GM04504 (cell line): ENCODE measurements around the gene TEX22.

Experiments used
- DNase-seq: peaks from one replicate; pipeline ENCODE4 v3.0.0-alpha.2; 2012; ENCODE audit warnings: low read depth

Gene TEX22

GRCh38 chr14:105420974-105421674 lies 22.8 kb downstream of the TEX22 start:
- DNase-seq = no peak

GRCh38 chr14:105421723-105422615 lies 23.6 kb downstream of the TEX22 start:
- no peak for DNase-seq

DNA sequence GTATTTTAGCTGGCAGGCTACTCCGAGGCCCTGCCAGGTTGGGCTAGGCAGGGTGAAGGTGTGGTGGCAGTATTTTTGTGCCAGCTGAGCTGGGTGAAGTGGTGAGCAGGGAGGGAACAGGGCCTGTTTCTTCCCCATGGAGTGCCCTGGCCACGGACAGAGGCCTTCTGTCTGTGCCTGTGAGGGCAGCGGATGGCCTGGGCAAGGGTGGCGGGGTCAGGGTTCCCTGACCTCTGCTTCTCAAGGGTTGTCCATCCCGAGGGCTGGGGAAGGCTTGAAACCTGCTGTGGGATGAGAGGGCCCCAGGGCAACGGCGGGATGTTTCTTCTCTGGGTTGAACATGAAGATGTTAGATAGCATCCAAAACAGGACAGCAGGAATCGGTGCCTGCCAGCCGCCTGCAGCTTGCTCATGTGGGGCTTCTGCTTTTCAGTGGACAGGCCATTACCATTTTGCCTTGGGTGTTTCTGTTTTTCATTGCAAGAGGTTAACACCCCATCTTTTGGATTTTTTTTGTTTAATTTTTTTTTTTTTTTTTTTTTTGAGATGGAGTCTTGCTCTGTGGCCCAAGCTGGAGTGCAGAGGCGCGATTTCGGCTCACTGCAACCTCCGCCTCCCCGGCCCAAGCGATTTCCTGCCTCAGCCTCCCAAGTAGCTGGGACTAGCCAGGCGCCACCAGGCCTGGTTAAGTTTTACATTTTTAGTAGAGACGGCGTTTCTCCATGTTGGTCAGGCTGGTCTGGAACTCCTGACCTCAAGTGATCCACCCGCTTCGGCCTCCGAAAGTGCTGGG lies 24.6 kb downstream of the TEX22 start:
- no peak for DNase-seq

DNA sequence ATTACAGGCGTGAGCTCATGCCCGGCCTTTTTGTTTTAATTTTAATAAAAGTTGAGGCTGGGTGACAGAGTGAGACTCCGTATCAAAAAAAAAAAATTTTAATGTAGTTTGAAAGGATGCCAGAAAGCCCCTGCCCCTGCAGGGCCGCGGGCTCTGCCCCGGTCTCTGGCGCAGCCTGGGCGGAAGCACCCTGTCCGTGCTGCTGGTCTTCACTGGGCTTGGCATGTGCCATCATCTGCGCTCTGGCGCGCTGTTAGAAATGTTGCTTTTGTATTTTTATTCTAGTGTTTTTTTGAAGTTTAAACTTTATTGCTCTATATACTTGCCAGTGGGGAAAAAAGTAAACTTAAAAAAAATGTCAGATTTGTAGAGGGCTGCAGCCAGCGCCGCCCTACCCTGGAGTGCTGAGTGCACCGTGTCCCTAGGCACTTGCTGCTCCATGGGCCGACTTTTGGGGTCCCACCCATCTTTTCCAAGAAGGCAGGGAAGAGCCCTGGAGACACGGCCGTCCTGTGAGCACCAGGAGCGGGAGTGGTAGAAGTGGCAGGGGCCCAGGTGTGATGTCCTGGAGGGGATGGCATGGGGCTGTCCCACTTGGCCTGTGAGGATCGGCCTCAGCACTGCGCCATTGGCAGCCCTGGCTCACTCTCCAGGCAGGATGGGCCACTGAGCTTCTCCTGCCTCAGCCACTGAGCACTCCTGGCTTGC lies 25.3 kb downstream of the TEX22 start:
- DNase-seq = no peak

DNA sequence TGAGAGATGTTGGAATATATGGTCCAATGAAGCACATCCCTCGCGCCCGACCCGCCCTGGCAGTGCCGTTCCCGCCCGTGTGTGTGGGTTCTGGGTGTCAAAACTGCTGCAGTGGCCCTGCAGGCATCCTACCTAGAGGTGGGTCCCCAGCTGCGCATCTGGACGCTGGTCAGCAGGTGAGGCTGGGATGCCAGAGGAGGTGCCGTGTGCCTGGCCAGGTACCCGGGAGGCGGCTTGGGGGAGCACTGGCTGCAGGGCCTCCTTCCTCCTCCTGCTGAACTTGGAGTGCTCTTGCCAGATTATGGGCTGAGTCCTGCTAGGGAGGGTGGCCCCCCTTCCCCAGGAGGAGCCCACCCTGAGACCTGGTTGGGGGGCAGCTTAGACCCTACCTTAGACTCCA lies 26.5 kb downstream of the TEX22 start:
- no peak for DNase-seq

- no peak for DNase-seq
Observed at GRCh38 chr14:105425823-105426247, 27.5 kb downstream of the TEX22 start.

DNA sequence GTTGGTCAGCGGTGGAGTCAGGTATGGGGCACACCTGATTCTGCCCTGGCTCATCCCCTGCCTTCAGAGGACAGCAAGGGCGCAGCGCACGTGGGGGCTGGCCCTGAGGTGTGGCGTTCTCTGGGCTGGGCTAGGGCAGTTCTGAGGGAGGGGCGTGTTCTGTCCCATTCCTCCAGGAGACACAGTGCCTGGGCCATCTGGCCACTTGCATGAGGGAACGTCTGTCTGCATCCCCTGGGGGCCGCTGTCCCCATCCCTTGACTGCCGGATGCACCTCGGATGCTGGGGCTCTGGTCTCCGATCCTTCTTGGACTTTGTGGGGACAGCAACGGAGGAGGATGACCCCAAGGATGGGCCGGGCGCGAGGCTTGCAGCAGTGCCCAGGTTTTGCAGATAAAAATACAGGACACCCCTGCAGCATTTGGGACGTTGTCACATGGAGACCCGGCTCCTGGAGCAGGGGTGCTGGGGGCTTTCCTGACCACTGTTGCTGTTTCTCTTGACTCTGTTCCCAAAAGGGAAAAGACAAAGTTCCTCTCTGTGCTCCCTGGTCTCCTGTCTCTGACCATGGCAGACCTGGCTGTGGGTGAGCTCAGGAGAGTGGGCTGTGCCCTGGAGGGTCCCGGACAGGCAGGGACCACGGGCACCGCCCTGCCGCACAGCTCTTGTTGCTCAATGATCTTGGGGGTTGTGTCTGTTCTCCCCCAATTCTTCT lies 28.2 kb downstream of the TEX22 start:
- DNase-seq = no peak

- DNase-seq = no peak
Observed at GRCh38 chr14:105427412-105427811, 29.1 kb downstream of the TEX22 start.

DNA sequence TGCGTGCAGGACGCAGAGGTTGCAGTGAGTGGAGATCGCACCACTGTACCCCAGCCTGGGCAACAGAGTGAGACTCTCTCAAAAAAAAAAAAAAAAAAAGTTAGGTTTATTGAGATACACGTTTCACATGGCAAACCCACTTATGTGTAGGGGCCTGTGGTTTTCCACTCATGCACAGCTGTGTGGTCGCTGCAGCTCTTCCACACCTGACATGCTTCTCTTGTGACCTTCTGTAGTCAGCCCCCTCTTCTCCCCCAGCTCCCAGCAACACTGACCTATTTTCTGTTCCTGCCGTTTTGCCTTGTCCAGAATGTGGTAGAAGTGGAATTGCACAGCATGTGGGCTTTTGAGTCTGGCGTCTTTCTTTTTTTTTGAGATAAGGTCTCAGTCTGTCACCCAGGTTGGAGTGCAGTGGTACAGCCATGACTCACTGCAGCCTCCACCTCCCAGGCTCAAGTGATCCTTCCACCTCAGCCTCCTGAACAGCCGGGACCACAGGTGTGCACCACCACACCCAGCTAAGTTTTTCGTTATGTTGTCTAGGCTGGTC lies 29.7 kb downstream of the TEX22 start:
- DNase-seq = no peak

DNA sequence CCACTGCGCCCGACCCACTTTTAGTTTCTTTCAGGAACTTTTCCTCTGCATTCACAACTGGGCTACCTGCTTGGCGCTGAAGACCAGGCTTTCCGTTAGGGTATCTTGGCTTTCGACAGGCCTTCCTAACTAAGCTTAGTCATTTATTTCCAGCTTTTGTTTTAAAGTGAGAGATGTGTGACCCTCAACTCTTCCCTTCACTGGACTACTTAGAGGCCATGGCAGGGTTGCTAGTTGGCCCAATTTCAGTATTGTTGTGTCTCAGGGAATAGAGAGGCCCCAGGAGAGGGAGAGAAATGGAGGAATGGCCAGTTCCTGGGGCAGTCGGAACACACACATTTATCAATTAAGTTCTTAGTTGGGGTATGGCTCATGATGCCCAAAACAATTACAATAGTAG lies 31.7 kb downstream of the TEX22 start:
- DNase-seq = no peak

- DNase-seq = peak; percentile 18
Observed at GRCh38 chr14:105430565-105430964, 32.2 kb downstream of the TEX22 start.

DNA sequence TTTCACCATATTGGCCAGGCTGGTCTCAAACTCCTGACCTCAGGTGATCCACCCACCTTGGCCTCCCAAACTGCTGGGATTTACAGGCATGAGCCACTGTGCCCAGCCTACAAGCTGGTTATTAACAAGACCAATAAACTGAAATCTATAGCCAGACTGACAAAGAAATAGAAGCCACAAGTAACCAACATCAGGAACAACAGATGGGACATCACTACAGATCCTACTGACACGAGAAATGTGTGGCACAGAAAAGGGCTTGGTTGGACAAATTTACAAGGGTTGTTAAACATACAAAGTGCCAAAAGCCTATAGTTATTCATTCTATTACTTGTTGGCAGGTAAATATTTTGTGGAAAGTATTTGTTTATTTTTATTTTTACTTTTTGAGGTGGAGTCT lies 32.9 kb downstream of the TEX22 start:
- DNase-seq = no peak

- no peak for DNase-seq
Observed at GRCh38 chr14:105432657-105433056, 34.3 kb downstream of the TEX22 start.

DNA sequence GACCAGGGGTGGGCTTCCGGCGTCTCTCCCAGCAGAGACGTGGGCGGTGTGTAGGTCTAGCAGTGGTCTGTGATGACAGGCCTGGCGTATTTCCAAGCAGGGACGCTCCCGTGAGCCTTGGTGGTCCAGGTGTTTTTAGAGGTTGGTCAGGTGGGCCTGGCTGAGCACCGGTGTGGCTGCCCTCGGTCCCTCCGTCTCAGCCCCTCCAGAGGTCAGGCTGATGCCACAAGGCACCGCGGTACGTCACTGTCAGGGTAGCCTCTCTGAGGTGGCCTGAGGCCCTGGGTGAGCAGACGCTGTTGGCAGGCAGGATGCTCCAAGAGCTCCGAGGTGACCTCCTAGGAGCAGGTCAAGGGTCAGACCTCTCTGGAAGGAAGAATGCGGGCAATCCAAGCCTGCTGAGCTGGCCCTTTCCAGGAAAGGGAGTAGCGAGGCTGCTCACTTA lies 34.8 kb downstream of the TEX22 start:
- DNase-seq = no peak

DNA sequence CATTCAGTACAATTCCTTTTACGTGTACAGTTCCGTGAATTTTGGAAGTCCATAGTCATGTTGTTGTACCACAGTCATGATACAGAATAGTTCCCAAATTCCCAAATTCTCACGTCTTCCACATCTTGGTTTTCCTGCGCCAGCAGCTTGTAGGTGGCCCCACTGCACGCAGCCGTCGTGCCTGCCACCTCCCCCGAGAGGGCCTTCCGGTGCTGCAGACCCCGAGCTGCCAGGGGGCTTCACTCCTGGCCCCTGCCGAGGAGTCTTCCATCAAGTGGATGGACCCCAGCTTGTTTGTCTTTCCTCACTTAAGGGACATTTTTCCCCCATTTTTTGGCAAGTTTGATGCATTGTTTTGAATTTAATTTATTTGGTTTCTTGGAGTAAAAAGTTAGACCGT lies 38.1 kb downstream of the TEX22 start:
- no peak for DNase-seq

DNA sequence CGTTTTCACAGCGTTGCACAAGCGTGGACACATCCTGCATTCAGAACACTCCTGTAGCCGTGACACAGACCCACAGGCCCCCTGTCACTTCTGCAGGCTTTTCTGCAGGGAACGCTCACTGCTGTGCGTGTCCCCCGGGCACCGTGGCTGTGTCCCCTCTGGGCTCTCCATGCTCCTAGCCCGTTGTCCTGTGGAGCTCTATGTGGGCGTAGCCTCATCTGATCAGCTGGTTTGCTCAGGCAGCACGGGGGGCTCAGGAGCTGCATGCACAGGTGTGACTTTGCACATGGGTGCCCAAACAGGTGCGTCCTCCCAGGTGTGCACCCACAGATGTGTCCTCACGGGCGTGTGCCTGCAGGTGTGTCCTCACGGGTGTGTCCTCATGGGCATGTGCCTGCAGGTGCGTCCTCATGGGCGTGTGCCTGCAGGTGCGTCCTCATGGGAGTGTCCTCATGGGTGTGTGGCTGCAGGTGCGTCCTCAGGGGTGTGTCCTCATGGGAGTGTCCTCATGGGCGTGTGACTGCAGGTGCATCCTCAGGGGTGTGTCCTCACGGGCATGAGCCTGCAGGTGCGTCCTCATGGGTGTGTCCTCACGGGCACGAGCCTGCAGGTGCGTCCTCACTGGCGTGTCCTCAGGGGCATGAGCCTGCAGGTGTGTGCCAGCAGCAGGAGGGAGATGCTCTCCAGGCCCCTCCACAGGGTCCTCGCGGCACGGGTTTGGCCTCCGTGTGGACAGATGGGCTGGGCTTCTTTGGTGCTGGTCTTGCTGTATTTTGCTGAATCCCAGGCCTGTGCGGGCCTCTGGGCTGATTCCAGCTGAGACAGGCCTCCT lies 38.8 kb downstream of the TEX22 start:
- DNase-seq = no peak

- DNase-seq = no peak
Observed at GRCh38 chr14:105437723-105438500, 39.6 kb downstream of the TEX22 start.

- DNase-seq = no peak
Observed at GRCh38 chr14:105439179-105439578, 40.8 kb downstream of the TEX22 start.
